T-helper 2 cell (primary cell): ENCODE data around the gene TMEM42.

ENCODE experiments used
- DNase-seq, 5 experiments: peaks; one replicate each; pipeline versions ENCODE4 v3.0.0 to v3.0.0-alpha.2; 2012 to 2022

The TMEM42 gene

DNA sequence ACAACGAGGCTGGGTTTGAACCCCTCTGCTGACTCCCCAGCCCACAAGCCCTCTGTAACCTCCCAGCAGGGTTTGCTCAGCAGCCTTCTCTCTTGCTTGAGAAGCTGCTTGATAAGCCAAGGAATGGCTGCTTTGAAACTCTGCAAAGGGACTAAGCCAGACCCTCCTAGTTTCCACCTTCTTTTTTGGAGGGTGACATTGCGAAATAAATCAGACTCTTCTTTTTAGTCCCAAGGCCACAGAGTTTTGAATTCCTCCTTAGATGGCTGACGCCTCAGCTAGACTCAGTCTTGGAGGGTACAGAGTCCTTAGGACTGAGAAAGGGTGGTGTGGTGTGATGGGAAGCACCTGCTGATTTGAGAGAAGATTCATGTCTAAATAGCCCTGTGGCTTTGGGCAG, 13.9 kb downstream of the TMEM42 start:
- no peak for DNase-seq

DNA sequence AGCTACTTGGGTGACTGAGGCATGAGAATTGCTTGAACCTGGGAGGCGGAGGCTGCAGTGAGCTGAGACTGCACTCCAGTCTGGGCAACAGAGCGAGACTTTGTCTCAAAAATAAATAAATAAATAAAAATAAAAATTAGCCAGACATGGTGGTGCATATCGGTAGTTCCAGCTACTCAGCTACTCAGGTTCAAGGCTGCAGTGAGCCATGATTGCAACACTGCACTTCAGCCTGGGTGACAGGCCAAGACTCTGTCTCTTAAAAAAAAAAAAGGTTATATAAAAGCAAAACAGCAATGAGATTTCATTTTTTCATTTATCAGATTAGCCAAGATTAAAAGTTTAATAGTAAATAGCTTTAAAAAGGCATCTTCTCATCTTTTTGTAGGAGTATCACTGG, 15.6 kb downstream of the TMEM42 start:
- DNase-seq = no peak

DNA sequence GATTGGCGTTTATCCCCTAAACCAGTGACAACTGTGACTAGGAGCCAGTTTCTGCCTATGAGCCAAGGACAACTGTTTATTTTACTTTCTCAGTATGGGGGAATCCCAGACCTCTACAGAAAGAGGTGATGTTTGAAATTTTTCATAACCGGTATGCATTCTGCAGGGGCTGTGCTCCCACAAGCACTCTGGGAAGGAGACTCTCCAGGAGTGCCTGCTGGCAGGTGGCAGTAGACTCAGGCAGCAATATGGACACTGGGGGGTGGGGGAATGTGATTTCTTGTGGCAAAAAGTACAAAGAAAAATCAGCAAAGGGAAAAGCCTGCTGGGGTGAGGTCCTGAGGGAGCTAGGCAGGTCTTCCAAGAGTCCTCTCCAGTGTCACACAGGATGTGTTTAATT, 18.6 kb downstream of the TMEM42 start:
- DNase-seq = no peak

DNA sequence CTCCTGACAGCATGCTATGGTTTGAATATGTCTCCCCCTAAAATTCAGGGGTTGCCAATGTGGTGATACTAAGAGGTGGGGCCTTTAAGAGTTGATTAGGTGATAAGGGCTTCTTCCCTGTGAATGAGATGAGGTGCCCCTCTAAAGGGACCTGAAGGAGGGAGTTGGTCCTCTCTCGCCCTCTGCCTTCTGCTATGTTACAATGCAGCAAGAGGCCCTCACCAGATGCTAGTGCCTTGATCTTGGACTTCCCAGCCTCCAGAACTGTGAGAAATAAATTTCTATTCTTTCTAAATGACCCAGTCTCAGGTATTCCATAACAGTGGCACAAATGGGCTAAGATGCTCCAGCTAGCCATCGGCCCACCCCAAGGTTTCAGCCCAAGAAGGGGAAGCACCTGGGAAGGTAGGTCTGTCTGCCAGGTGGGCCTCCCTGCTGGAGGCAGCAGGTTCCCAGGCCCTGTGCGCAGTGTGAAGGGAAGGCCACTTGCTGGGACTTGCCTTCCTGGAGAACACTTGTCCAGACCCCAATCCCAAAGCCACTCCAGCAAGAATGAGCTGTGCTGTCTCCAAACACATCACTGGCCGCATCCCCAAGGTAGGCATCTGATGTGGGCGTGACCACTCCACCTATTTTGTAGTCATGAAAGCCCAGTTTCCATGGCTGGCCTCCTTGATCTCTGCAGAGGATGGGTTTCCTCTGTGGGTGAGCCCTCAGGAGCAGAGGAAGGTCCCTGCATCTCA, 21.7 kb downstream of the TMEM42 start:
- DNase-seq = no peak

DNA sequence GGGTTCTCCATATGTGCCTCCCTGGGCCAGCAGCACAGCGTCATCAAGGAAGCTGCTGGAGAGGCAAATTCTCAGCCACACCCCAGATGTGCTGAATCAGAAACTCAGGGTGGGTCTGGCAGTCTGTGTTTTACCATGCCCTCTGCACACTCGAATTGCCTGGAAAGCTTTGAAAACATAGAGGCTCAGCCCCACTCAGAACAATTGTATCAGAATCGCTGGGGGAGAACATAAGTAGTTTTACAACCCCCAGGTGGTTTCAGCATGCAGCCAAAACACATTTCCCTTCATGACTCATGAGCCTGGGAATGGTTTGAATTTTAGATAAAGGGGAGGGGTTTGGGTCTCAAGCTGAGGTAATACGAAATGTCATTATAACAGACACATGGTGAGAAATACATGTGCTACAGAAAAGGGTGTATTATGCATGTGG, 22.3 kb downstream of the TMEM42 start:
- DNase-seq = no peak

DNA sequence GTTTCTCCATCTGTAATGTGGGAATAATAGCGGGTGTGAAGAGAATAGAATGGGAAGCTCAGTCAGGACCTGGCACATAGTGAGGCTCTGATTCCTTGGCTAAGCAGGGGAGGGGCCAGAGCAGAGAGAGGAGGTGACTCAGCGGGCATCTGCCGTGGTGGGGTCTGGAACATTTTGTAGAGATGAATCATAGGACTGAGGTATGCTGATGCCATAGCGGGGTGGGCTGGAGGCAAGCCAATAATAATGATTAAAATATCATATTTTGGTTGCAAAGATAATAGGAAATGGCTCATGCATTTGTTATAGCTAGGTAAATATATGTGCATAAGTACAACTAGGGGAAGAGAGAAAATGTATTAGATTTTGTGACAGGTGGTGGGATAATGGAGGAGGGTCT, 23.9 kb downstream of the TMEM42 start:
- DNase-seq = no peak

DNA sequence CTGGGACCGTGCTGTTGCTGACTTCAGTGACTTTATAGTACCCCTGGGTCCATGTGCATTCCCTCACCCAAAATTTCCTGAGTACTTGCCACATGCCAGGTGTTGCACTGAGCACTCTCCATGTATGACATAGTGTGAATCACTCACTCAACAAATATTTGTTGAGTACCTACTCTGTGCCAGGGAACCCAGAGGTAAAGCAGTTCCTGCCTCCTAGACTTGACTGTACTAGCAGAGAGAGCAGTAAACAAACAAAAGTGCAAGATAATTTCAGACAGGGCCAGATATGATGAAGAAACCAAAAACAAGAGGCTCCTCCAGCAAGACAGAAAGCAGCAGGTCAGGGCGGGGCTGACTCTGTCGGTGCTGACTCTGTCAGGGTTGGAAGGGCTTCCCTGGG, 24.8 kb downstream of the TMEM42 start:
- DNase-seq = no peak

DNA sequence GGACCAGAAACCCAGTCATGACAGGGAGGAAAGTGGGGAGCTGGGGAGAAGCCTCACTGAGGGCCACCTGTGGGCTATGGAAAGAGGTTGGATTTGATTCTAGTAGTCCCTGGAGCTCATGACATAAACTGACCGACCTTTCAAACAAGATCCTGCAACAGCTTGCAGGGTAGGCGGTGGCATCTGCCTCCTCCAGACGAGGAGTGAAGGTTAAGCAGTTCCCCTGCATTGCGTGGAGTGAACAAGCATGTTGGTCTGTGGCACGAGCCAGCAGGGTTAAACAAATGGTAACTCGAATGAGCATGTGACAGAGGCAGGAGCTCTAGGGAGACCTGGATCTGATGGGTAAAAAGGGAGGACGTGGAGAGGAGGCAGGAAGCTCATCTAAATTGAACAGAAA, 25.4 kb downstream of the TMEM42 start:
- no peak for DNase-seq

DNA sequence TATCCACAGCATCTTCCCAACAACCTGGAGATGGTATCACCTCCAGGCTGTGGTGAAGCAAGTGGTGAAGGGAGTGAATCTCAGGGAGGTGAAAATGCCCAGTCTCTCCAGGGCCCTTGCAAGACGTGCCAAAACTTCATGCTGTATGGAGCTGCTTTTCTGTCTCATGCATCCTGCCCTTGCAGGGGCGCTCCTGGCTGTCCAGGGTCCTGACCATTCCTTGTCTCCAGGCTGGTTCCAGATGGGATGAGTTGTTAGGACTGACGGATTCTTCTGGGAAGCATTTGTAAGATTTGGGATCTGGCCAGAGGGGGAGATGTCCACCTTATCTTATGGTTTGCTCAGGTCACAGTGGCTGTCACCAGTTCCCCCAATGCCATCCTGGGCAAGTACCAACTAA, 28.5 kb downstream of the TMEM42 start:
- DNase-seq = no peak

DNA sequence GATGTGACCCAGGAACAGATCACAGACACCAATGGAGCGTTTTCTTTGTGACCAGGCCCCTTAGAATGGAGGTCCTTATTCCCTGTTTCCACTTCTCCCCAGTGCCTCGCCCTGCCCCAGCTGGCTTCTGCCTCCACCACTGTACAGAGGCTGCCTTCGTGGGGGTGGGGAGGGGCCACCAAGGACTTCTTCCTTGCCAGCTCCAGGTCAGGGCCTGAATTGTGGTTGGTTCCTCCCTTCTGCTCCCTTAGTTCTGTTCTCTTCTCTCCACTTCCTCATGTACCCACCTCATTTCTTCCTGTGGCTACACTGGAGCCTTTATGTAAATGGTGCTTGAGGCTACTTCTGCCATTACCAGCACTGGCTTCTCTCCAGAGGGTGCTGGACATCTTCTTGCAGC, 29.1 kb downstream of the TMEM42 start:
- DNase-seq = no peak

DNA sequence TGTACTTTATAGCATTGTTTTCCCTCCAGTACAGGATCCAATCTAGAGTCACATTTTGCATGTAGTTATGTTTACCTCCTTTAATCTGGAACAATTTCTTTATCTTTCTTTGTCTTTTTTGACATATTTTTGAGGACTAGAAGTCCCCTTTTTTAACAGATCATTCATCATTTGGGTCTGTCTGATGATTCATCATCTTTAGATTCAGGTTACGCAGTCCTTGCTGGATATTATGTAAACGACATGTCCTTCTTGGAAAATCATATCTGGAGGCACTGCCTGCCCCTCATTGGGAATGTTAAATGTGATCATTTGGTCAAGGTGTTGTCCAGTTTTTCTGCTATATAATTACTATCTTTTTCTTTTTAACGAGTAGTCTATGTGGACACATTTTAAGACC, 31.0 kb downstream of the TMEM42 start:
- DNase-seq = no peak

DNA sequence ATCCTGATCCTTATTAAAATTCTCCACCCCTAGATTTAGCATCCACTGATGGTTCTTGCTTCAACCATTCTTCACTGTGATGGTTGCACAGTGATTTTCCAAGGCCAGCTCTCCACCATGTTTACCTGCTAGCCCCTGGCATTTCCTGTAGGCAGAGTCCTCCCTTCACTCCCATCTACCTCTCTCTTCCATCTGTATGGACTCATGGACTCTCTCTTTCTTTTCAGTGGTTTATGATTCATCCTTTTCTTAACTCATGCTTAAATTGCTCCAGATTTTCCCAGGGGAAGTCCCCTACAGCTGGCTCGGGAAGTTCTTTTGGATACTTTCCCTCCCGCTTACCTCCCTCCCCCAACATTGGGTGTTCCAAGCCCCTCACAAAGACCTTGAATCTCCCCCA, 31.4 kb downstream of the TMEM42 start:
- DNase-seq = no peak

DNA sequence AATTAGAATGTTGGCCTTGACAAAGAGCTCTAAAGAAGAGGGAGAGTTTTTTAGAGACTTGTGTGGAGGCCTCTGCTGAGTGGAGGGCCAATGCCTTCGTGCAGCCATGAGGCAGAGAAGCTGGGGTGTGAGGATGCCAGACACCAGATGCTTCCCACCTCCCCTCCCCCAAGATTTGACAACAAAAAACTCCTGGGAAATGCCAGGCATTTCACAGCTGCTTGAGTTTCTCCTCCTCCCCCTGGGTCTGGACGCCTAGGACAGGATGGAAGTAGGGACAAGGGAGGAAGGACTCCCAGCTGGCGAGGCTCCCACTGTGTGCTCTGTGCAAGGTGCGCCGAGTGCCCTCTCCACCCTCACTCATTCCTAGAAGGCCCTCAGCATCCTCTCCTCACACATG, 32.8 kb downstream of the TMEM42 start:
- no peak for DNase-seq

DNA sequence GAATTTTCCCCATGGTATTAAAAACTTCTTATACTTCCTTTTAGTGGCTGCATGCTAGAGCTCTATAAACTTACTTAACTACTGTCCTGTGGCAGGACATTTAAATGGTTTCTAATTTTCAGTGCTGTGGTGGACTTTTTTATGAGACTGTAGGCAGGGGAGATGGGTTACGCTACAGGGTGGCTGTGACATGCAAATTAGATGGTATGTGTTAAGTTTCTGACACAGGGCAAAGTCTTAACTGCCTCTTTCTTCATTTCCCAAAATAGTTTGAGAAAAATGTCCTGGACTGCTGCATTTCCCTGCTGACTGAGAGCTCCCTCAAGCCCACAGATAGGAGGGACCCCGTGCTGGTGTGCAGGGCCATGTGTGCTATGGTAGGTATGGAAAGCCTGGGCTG, 34.7 kb downstream of the TMEM42 start:
- DNase-seq = no peak

DNA sequence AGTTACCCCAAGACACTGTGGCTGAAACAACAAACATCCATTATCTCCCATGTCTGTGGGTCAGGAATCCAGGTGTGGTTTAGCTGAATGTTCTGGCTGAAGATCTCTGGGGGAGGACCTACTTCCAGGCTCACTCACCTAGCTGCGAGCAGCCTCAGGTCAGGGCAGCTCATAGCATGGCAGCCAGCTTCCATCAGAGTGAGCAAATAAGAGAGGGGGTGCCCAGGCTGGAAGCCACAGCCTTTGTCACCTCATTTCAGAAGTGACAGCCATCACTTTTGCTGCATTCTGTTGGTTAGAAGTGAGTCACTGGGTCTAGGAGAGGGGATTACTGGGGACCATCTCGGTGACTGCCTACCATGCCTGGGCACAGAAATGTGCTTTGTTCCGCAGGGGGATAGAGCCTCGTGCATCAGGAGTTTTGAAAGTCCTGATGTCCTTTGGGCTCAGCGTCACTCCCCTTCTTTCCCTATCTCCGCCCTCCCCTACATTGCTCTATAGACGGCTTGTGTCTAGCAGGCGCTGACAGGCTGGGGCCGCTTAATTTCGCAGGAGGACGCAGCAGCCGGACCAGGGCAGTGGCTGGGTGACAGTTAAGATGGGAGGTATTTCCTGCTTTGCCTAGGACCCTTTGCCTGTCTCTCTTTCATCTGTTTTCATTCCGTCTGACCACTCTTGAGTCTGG, 38.1 kb downstream of the TMEM42 start:
- DNase-seq = no peak

DNA sequence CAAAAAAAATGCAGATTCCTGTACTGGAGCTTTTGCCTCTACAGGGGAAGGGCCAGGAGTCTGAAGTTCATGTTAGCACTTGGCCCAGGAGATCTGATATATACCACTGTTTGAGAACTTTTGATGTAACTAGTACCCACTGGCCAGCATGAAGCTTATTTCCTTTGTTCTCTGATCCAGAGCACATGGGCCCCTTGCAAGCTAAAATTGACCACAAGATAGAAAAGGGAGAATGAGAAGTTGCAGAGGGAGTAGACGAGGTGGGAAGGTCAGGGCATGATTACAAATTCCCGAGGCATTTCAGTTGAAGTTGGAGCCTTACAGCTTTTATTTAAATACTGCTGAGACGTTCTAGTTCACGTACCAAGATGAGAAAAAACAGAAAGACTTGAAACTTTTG, 40.9 kb downstream of the TMEM42 start:
- no peak for DNase-seq

DNA sequence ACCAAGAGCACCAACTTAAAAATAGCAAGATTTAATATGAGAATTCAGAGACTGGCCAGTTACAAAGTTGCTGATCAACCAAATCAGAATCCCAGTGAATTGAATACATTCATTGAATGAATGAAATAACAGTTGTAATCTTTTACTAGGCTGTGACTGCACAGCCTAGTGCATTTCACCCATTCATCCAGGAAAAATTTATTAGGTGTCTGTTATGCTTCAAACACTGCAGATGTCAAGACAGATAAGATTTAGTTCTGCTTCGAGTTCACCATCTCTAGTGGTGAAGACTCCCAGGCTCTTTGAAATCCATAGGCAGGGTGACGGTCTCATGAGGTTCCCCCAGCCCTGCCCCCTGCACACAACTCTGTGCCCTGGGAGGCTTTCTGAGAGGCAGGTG, 41.6 kb downstream of the TMEM42 start:
- DNase-seq = no peak

DNA sequence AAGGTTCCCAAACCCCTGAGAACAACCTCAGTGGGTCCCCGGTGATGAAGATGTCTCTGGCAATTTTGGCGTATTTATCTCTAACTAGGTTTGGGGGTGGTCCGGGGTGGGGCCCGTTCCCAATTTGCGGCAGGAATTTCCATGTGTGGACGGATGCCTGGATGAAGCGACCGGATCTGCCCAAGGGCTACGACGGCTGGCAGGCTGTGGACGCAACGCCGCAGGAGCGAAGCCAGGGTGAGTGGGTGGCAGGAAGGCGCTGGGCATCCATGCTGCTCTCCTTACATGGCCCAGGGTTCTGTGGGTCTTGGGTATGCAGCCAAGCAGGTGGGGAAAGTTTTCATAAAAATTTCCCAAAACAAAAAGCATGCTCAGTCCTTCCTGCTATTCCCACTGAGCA, 42.0 kb downstream of the TMEM42 start:
- DNase-seq = no peak

DNA sequence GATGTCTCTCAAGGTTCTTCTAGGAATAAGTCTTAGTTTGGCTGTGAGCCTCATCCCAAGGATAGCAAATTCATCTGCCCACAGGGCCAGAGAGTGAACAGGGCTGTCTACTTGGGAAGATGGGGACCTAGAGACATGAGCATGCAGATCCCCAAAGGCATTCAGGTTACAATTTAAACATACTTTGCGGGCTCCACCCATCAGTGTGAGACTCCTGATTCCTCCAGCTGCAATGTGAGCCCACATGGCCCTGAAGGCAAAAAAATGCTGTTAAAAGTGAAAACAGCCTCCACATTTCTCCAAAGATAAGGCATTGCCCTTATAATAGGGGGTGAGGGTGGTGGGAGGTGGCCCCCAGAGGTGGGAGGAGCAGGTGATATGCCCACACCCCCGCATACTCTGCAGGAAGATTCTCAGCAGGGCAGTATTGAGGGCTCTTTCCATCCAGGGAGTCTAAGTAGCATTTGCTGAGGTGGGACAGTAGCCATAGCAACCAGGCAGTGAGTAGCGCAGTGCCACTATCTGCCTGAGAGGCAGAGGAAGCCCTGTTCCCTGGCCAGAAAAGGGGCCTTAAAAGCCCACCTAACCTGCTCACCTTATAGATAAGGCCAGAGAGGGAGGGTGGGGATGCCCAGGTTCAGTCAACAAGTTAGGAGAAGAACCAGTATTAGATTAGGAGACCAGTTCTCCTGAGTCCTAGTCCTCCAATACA, 43.9 kb downstream of the TMEM42 start:
- no peak for DNase-seq

DNA sequence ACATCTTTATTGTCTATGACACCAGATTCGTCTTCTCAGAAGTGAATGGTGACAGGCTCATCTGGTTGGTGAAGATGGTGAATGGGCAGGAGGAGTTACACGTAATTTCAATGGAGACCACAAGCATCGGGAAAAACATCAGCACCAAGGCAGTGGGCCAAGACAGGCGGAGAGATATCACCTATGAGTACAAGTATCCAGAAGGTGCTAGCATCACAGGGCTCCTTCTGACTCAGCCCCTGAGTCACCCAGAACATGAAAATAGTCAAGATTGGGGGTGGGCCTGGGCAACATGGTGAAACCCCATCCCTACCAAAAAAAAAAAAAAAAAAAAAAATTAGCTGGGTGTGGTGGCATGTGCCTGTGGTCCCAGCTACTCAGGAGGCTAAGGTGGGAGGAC, 45.3 kb downstream of the TMEM42 start:
- DNase-seq = no peak

DNA sequence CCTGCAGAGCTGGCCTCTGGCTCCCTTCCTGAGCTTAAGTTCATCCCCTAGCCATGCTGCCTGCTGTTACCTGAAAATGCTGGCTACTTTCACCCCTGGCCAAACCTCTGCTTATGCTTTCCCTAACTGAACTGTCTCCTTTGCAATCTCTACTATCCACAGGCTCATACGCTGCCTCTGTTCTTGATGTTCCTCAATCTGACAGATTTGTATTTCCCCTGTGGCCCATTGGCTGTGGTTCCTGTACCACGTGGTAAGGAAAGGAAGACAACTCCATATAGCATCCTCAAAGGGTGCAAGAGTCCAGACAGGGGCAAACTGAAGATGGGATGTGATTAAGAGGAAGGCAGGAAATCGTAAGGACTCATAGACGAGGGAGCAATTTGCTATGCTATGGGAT, 45.9 kb downstream of the TMEM42 start:
- DNase-seq = no peak

DNA sequence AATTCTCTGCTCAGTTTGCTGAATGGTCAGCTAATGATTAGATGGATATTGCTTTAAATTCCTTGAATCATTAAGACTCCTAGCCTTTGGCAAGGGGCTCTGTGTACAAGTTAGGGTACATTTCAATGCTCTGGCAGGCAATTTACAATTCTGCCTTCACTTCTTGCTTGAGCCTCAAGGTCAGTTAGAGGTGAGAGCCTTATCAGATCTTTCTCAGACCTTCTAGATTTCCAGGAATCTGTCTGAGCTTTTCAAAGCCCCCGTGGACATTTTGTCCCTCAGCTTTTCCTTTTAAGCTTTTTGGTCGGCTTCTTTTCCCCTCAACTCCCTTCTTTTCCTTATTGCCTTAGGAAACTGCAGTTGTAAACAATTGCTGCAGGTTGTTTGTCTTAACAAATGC, 47.4 kb downstream of the TMEM42 start:
- DNase-seq = no peak

DNA sequence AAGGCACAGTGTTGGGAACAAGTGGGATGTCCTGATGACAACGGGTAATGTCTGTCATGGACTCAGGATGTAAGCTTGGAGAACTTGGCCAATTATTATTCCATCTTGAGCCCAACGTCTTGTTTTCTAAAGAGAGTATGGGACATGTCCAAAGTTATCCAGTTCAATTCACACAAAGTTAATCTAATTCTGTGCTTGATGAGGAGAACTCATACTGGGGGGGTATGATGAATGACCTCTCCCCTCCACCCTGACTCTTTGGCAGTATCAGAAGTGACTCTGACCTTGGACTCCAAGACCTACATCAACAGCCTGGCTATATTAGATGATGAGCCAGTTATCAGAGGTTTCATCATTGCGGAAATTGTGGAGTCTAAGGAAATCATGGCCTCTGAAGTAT, 49.0 kb downstream of the TMEM42 start:
- DNase-seq = no peak

DNA sequence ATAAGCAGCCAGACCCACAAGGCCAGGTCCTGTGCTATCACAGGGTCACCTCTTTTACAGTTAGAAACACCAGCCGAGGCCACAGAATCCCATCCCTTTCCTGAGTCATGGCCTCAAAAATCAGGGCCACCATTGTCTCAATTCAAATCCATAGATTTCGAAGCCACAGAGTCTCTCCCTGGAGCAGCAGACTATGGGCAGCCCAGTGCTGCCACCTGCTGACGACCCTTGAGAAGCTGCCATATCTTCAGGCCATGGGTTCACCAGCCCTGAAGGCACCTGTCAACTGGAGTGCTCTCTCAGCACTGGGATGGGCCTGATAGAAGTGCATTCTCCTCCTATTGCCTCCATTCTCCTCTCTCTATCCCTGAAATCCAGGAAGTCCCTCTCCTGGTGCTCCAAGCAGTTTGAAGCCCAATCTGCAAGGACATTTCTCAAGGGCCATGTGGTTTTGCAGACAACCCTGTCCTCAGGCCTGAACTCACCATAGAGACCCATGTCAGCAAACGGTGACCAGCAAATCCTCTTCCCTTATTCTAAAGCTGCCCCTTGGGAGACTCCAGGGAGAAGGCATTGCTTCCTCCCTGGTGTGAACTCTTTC, 52.3 kb downstream of the TMEM42 start:
- peak; percentile 24 to 59 (median 45) for DNase-seq
